ENCODE data around the gene CHIA. TPM values are rescaled to one million over a fixed set of nuclear protein-coding genes. Genes with fewer than 3 reads are reported as not detected.

Gene CHIA
- total and polyA plus RNA-seq, 2 of the 8 experiments (the other 6 are each of a cell fraction or from before 2014, with no cell fraction given) = not detected

DNA sequence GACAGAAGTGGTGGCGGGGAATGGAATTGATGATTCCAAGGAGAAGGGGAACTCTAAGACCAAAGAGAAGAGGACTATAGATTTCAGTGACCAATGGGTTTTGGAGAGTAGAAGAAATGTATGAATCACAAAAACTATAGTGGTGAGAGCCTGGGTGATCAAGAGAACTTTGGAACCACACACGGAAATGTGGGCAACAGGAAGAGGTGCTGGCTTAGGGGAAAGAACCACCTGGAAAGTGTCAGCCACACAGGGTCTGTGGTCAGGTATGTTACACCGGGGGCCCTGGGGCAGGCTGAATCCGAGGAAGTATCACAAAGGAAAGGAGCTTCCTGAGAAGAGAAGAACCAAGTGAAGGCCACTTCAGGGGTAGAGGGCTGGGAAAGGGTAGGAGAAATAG is 11.5 kb upstream of the CHIA start:
- no peak overlapping the region for H2BK5ac ChIP-seq (ENCODE audit: low read depth, low read length)
- no peak overlapping the region for H3K27ac ChIP-seq (ENCODE audit: low read depth, low read length)
- no peaks in the 10 kb centered on the region for H3K23me2 ChIP-seq (ENCODE audit: low read depth, low read length)
- ChIA-PET CTCF (ENCODE audit: partially characterized antibody) (interaction anchor here (1.1 kb wide), 1 partner anchor 29 kb away, joined by 3 read pairs; no protein-coding TSS in a partner anchor), POLR2A (ENCODE audit: partially characterized antibody) (no interaction called here)
- no peaks in the 10 kb centered on the region for H3K79me2 ChIP-seq (ENCODE audit: control insufficient read depth in 1 of 2, insufficient read depth in 2 of 2, low read length in 2 of 2)
- no peaks in the 10 kb centered on the region for H3K36me3 ChIP-seq (ENCODE audit: control insufficient read depth in 2 of 4, insufficient read depth in 4 of 4, low read length in 3 of 4)
- H2AFZ ChIP-seq (ENCODE audit: low read length) = no peak overlapping the region
- H3K79me1 ChIP-seq (ENCODE audit: low read depth, low read length) = no peaks in the 10 kb centered on the region
- no peak overlapping the region for H3K9ac ChIP-seq (replicated peaks in 1 of 4; ENCODE audit: extremely low read depth in 1 of 4, low read depth in 3 of 4, low read length in 3 of 4)
- H4K91ac ChIP-seq (replicated peaks; ENCODE audit: insufficient read length, low read length) = no peak overlapping the region
- H3K4me2 ChIP-seq (ENCODE audit: insufficient read depth in 1 of 2, low read depth in 2 of 2, low read length in 2 of 2) = no peak overlapping the region
- H3K9me3 ChIP-seq (ENCODE audit: insufficient read depth in 2 of 2, low read depth in 1 of 2, low read length in 1 of 2) = no peaks in the 10 kb centered on the region
- no peak overlapping the region for H2BK120ac ChIP-seq (replicated peaks; ENCODE audit: low read depth, low read length)
- no peak for DNase-seq (ENCODE audit: low read depth in 1 of 2, low spot score in 2 of 2)
- no peaks in the 10 kb centered on the region for H4K20me1 ChIP-seq (replicated peaks in 1 of 2; ENCODE audit: control insufficient read depth in 1 of 2, insufficient read depth in 2 of 2, low read length in 2 of 2)
- no peak overlapping the region for H4K8ac ChIP-seq (ENCODE audit: extremely low read depth, insufficient read depth, low read length)
- FAIRE-seq = no peak
- no peak for TF ChIP-seq RAD21 (IDR thresholded peaks at IDR 0.05 in 1 of 2, conservative IDR thresholded peaks at IDR 0.05 in 1 of 2; ENCODE audit: low read depth in 2 of 2, low read length in 2 of 2)
- no peak for TF ChIP-seq CEBPB (IDR thresholded peaks at IDR 0.05; ENCODE audit: low read depth, low read length)
- TF ChIP-seq, protein P1, sequence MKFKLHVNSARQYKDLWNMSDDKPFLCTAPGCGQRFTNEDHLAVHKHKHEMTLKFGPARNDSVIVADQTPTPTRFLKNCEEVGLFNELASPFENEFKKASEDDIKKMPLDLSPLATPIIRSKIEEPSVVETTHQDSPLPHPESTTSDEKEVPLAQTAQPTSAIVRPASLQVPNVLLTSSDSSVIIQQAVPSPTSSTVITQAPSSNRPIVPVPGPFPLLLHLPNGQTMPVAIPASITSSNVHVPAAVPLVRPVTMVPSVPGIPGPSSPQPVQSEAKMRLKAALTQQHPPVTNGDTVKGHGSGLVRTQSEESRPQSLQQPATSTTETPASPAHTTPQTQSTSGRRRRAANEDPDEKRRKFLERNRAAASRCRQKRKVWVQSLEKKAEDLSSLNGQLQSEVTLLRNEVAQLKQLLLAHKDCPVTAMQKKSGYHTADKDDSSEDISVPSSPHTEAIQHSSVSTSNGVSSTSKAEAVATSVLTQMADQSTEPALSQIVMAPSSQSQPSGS (IDR thresholded peaks at IDR 0.05; ENCODE audit: low read length) = no peak
- TF ChIP-seq SP1 (IDR thresholded peaks at IDR 0.05; ENCODE audit: low read depth, low read length) = no peak
- no peak for TF ChIP-seq FOSL1 (IDR thresholded peaks at IDR 0.05; ENCODE audit: insufficient read depth, low read depth, low read length)
- TF ChIP-seq EP300 (IDR thresholded peaks at IDR 0.05; ENCODE audit: borderline replicate concordance in 1 of 2, low read depth in 2 of 2, low read length in 2 of 2) = no peak
- H3K18ac ChIP-seq (ENCODE audit: extremely low read depth, low read length) = no peak overlapping the region
- no peak overlapping the region for H3K14ac ChIP-seq (ENCODE audit: insufficient read length)
- H3K4ac ChIP-seq (replicated peaks; ENCODE audit: insufficient read length, low read depth, low read length) = no peak overlapping the region
- no peak overlapping the region for H2BK20ac ChIP-seq (ENCODE audit: low read length)
- no peaks in the 10 kb centered on the region for H3K27me3 ChIP-seq (replicated peaks in 1 of 4; ENCODE audit: control insufficient read depth in 3 of 4, extremely low read depth in 1 of 4, insufficient read depth in 3 of 4, low read length in 3 of 4)
- no peak overlapping the region for H2BK12ac ChIP-seq (ENCODE audit: low read depth, low read length)
- H3K56ac ChIP-seq (replicated peaks; ENCODE audit: insufficient read length, low read depth, low read length) = no peak overlapping the region
- WGBS, 2 experiments (ENCODE audit: extremely low coverage in 1 of 2, insufficient coverage in 1 of 2, insufficient read length in 1 of 2, insufficient replicate concordance in 2 of 2, low coverage in 1 of 2, low lambda C conversion rate in 2 of 2, missing lambda C conversion rate in 1 of 2) = 87% methylated on average over 4 of the region's 4 CpGs; no CpG with 5 or more reads in 1 of the 2 experiments
- H4K5ac ChIP-seq (ENCODE audit: insufficient read length, low read depth, low read length) = no peak overlapping the region
- H3K23ac ChIP-seq (ENCODE audit: insufficient read length) = no peak overlapping the region
- H2AK5ac ChIP-seq (ENCODE audit: low read depth, low read length) = no peak overlapping the region
- no peak overlapping the region for H2BK15ac ChIP-seq (ENCODE audit: low read length)
- no peak overlapping the region for H3K4me3 ChIP-seq (ENCODE audit: extremely low read depth in 1 of 4, insufficient read depth in 2 of 4, low read depth in 3 of 4, low read length in 4 of 4)
- H3K4me1 ChIP-seq (replicated peaks in 1 of 4; ENCODE audit: control insufficient read depth in 3 of 4, insufficient read depth in 4 of 4, low read length in 3 of 4) = no peaks in the 10 kb centered on the region
